Measurements from ENCODE around the gene TNS1. TPM values are rescaled to one million over a fixed set of nuclear protein-coding genes. Genes with fewer than 3 reads are reported as not detected.

TNS1 gene
- total RNA-seq, 1 experiment from 2014 or later = 6.2 TPM

- H3K9me3 ChIP-seq (ENCODE audit: control insufficient read depth in 1 of 2, insufficient read depth in 1 of 2, low read depth in 1 of 2, low read length in 2 of 2) = no peaks in the 10 kb centered on the region
- H3K36me3 ChIP-seq (ENCODE audit: control insufficient read depth in 1 of 2, insufficient read depth in 2 of 2, low read length in 2 of 2) = no peaks in the 10 kb centered on the region
- no peaks in the 10 kb centered on the region for H3K4me1 ChIP-seq (ENCODE audit: control insufficient read depth in 1 of 2, insufficient read depth in 2 of 2, low read length in 2 of 2)
- H4K20me1 ChIP-seq (ENCODE audit: insufficient read depth) = no peaks in the 10 kb centered on the region
- ChIA-PET RAD21 (ENCODE audit: low non-redundant PET in 1 of 2, low total read pairs in 2 of 2, uncharacterized antibody in 2 of 2, unreplicated experiment in 2 of 2) (no interaction called here), CTCF (no interaction called here), POLR2A (no interaction called here)
- H2AFZ ChIP-seq (ENCODE audit: low read depth, low read length, poor library complexity, severe bottlenecking) = no peak overlapping the region
- no peak overlapping the region for H3K9ac ChIP-seq (ENCODE audit: low read length)
- ATAC-seq (no peak), DNase-seq (ENCODE audit: low read depth, low spot score) (no peak)
- intact Hi-C loops (cut with micrococcal nuclease) = no loop called here
- TF ChIP-seq CTCF (IDR thresholded peaks at IDR 0.05 in 2 of 3, conservative IDR thresholded peaks at IDR 0.05 in 1 of 3; ENCODE audit: borderline replicate concordance in 1 of 3, insufficient read depth in 1 of 3, low read depth in 2 of 3, low read length in 2 of 3) = no peak
- no peak for TF ChIP-seq SP1 (IDR thresholded peaks at IDR 0.05; ENCODE audit: low read depth)
- no peak for TF ChIP-seq TCF7L2 (IDR thresholded peaks at IDR 0.05; ENCODE audit: borderline replicate concordance, extremely low read depth, insufficient read depth, insufficient read length)
- H3K9me2 ChIP-seq (ENCODE audit: insufficient read depth) = no peaks in the 10 kb centered on the region
- H3K4me3 ChIP-seq (replicated peaks in 1 of 2; ENCODE audit: low read depth in 1 of 2, low read length in 2 of 2) = no peak overlapping the region
- no peak overlapping the region for H3K27ac ChIP-seq (ENCODE audit: low read depth, low read length)
- H3K4me2 ChIP-seq (ENCODE audit: low read length) = no peak overlapping the region
- H3K79me2 ChIP-seq (ENCODE audit: insufficient read depth, low read length) = no peaks in the 10 kb centered on the region
- no peaks in the 10 kb centered on the region for H3K27me3 ChIP-seq (ENCODE audit: insufficient read depth, low read length)
- no TSS peak for BruUV-seq (replicated peaks)
Observed at GRCh38 chr2:217802266-217802665, 200.5 kb downstream of the TNS1 start.

- ChIA-PET RAD21 (ENCODE audit: low non-redundant PET in 1 of 2, low total read pairs in 2 of 2, uncharacterized antibody in 2 of 2, unreplicated experiment in 2 of 2) (no interaction called here), CTCF (no interaction called here), POLR2A (no interaction called here)
- Histone ChIP-seq H3K36me3 (ENCODE audit: control insufficient read depth in 1 of 2, insufficient read depth in 2 of 2, low read length in 2 of 2) (no peaks in the 10 kb centered on the region), H3K9ac (ENCODE audit: low read length) (no peak overlapping the region), H3K27me3 (ENCODE audit: insufficient read depth, low read length) (no peaks in the 10 kb centered on the region), H3K27ac (ENCODE audit: low read depth, low read length) (no peak overlapping the region), H3K4me1 (ENCODE audit: control insufficient read depth in 1 of 2, insufficient read depth in 2 of 2, low read length in 2 of 2) (no peaks in the 10 kb centered on the region), H3K9me3 (ENCODE audit: control insufficient read depth in 1 of 2, insufficient read depth in 1 of 2, low read depth in 1 of 2, low read length in 2 of 2) (no peaks in the 10 kb centered on the region), H3K4me2 (ENCODE audit: low read length) (no peak overlapping the region), H4K20me1 (ENCODE audit: insufficient read depth) (no peaks in the 10 kb centered on the region), H3K9me2 (ENCODE audit: insufficient read depth) (no peaks in the 10 kb centered on the region), H3K4me3 (replicated peaks in 1 of 2; ENCODE audit: low read depth in 1 of 2, low read length in 2 of 2) (no peak overlapping the region), H2AFZ (ENCODE audit: low read depth, low read length, poor library complexity, severe bottlenecking) (no peak overlapping the region), H3K79me2 (ENCODE audit: insufficient read depth, low read length) (no peaks in the 10 kb centered on the region)
- intact Hi-C loops (cut with micrococcal nuclease) = no loop called here
- TF ChIP-seq CEBPB (IDR thresholded peaks at IDR 0.05; ENCODE audit: low read depth) = no peak
- no peak for TF ChIP-seq MAX (IDR thresholded peaks at IDR 0.05)
- TF ChIP-seq JUND (IDR thresholded peaks at IDR 0.05) = no peak
- TF ChIP-seq POLR2A (IDR thresholded peaks at IDR 0.05; ENCODE audit: borderline replicate concordance, extremely low read depth, insufficient read depth, insufficient read length) = no peak
- TF ChIP-seq TCF7L2 (IDR thresholded peaks at IDR 0.05; ENCODE audit: borderline replicate concordance, extremely low read depth, insufficient read depth, insufficient read length) = no peak
- TF ChIP-seq YY1 (IDR thresholded peaks at IDR 0.05; ENCODE audit: extremely low read depth, insufficient replicate concordance, low read depth, low read length) = no peak
- TF ChIP-seq ZNF274 (IDR thresholded peaks at IDR 0.05; ENCODE audit: low read depth, low read length) = no peak
- no peak for TF ChIP-seq ATF3 (IDR thresholded peaks at IDR 0.05)
- TF ChIP-seq SRF (IDR thresholded peaks at IDR 0.05; ENCODE audit: low read depth) = no peak
- TF ChIP-seq CTCF (IDR thresholded peaks at IDR 0.05 in 2 of 3, conservative IDR thresholded peaks at IDR 0.05 in 1 of 3; ENCODE audit: borderline replicate concordance in 1 of 3, insufficient read depth in 1 of 3, low read depth in 2 of 3, low read length in 2 of 3) = no peak
- TF ChIP-seq RAD21 (IDR thresholded peaks at IDR 0.05; ENCODE audit: low read depth) = no peak
- no peak for TF ChIP-seq ZFX (IDR thresholded peaks at IDR 0.05)
- DNase-seq (ENCODE audit: low read depth, low spot score) (no peak), ATAC-seq (no peak)
- no TSS peak for BruUV-seq (replicated peaks)
Observed at GRCh38 chr2:217801711-217802110, 201.1 kb downstream of the TNS1 start.

Data from HCT116 (cell line).